Endometrial microvascular endothelial cells (primary cell): ENCODE results near the gene CCDC186. TPM values are rescaled to one million over a fixed set of nuclear protein-coding genes. Genes with fewer than 3 reads are reported as not detected.
"Not testable (repeated sequence)": the region's sequence is repeated elsewhere in the genome, so short reads cannot be mapped to it uniquely, and the experiment has no call there.

ENCODE experiments used
- in situ Hi-C: cut with HindIII; loops from 2 replicates; pipeline ENCODE4 v1.10.0; 2017; ENCODE audit warnings: low sequenced_read_pairs, low pct_unique_long_range_greater_than_20kb; ENCODE audit errors: inconsistent ontology term
- total RNA-seq: library from RNA; depleted of rRNA; stranded (reverse); fragments of >200 nt; gene quantifications from one replicate; pipeline ENCODE4 v1.2.3, GENCODE V29; 2015; ENCODE audit errors: inconsistent ontology term

CCDC186 gene
- total RNA-seq, 1 donor from 2014 or later, result 3.8 TPM

- in situ Hi-C loops, result no loop called here
These were observed 2.5 kb upstream of the CCDC186 start for GRCh38 chr10:114176511-114176910.

- in situ Hi-C loops, result no loop called here
These were observed 1.7 kb upstream of the CCDC186 start for GRCh38 chr10:114175667-114176066.

- in situ Hi-C loops, result no loop called here
These were observed 739 bp upstream of the CCDC186 start for GRCh38 chr10:114174695-114175188.

- in situ Hi-C loops, result no loop called here
These were observed 441 bp downstream of the CCDC186 start for GRCh38 chr10:114173603-114173920.

GRCh38 chr10:114172776-114173602 is 1.0 kb downstream of the CCDC186 start:
- in situ Hi-C loops, result no loop called here

- in situ Hi-C loops, result no loop called here
These were observed 1.8 kb downstream of the CCDC186 start for GRCh38 chr10:114172216-114172615.

GRCh38 chr10:114168450-114169009 is 5.5 kb downstream of the CCDC186 start:
- in situ Hi-C loops, result no loop called here

GRCh38 chr10:114167985-114168384 is 6.0 kb downstream of the CCDC186 start:
- in situ Hi-C loops, result no loop called here

- in situ Hi-C loops, result no loop called here
These were observed 7.5 kb downstream of the CCDC186 start for GRCh38 chr10:114166494-114166893.

- in situ Hi-C loops, result no loop called here
These were observed 8.0 kb downstream of the CCDC186 start for GRCh38 chr10:114166043-114166442.

- in situ Hi-C loops, result no loop called here
These were observed 10.9 kb downstream of the CCDC186 start for GRCh38 chr10:114163062-114163461.

- in situ Hi-C loops, result no loop called here
These were observed 16.1 kb downstream of the CCDC186 start for GRCh38 chr10:114157912-114158311.

- in situ Hi-C loops, result no loop called here
These were observed 22.1 kb downstream of the CCDC186 start for GRCh38 chr10:114151892-114152291.

GRCh38 chr10:114151486-114151885 is 22.5 kb downstream of the CCDC186 start:
- in situ Hi-C loops, result no loop called here

GRCh38 chr10:114149476-114149875 is 24.5 kb downstream of the CCDC186 start:
- in situ Hi-C loops, result not testable (repeated sequence)

GRCh38 chr10:114143160-114143559 is 30.8 kb downstream of the CCDC186 start:
- in situ Hi-C loops, result no loop called here

- in situ Hi-C loops, result no loop called here
These were observed 32.0 kb downstream of the CCDC186 start for GRCh38 chr10:114142018-114142417.

- in situ Hi-C loops, result not testable (repeated sequence)
These were observed 33.2 kb downstream of the CCDC186 start for GRCh38 chr10:114140827-114141226.

- in situ Hi-C loops, result no loop called here
These were observed 34.0 kb downstream of the CCDC186 start for GRCh38 chr10:114140036-114140435.

- in situ Hi-C loops, result no loop called here
These were observed 35.4 kb downstream of the CCDC186 start for GRCh38 chr10:114138581-114138980.
